HG03439 (cell line): ENCODE data around the gene NHEJ1.

Source experiments
- ATAC-seq: cut with Tn5 transposase; IDR thresholded peaks from one replicate; pipeline ENCODE4 v1.9.1; 2021; ENCODE audit warnings: mild to moderate bottlenecking, moderate library complexity; ENCODE audit not compliant: unreplicated experiment

The NHEJ1 gene

DNA sequence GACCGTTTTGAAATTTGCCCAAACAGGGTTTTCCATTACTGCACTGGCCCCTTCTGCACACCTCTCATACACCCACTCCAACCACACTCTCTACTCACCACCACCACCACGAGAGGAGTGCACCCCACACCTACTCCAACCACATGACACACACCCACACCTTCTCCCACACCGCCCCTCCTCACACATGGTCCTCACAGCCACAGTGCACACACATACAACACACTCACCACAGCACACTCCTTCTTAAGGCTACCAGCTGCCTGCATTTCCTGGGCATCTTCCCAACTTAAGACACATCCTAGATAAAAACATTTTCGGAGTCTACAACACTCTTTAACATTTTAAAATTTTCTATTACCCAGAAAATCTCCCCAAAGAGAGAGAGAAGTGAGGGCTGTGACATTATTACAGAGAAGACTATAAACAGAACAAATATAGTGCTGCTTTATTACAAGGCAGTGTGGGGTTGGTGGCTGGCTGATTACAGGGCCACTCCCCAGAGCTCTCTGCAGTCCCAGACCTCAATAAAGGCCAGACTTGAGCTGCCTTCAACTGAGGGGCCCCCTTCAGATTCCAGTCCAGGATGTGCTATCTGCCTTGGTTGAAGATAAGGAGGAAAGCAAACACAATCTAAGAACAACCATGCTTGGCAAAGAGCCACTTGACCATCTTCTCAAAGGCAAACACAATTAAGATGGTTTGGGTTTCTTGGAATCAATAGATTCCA, 36.1 kb downstream of the NHEJ1 start:
- ATAC-seq, result no peak

DNA sequence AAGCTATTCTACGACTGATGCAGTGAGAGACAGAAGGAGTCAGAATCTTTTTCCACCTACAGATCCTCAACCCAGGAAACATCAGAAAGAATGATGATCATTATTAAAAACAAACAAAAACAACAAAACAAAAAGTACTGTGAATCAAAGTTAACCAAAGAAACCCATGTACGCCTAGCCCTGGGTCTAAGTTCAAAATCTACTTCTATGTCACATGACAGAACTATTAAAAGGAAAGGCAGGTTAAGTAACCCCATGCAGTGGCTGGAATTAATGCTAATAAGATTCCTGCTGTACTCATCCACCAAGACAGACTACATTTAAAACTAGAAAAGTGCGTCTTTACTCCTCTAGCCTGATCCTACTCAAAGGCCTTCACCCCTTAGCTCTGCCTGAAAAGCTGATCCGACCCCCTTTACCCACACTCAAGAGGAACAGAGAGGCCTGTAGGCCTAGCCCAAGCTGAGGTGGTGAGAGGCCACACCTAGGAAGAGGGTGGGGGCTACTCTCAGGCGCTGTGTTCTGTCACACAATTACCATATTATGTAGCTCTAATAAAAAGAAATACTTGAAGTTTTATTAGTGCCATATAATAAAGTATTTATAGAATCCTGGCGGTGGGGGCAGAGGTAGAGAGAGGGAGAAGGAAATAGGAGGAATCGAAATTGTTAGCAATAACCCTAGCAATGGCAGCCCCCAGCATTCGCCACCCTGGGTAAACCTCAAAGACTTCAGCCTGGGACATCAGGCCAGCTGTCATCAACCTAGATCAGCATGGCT, 37.1 kb downstream of the NHEJ1 start:
- ATAC-seq, result no peak

DNA sequence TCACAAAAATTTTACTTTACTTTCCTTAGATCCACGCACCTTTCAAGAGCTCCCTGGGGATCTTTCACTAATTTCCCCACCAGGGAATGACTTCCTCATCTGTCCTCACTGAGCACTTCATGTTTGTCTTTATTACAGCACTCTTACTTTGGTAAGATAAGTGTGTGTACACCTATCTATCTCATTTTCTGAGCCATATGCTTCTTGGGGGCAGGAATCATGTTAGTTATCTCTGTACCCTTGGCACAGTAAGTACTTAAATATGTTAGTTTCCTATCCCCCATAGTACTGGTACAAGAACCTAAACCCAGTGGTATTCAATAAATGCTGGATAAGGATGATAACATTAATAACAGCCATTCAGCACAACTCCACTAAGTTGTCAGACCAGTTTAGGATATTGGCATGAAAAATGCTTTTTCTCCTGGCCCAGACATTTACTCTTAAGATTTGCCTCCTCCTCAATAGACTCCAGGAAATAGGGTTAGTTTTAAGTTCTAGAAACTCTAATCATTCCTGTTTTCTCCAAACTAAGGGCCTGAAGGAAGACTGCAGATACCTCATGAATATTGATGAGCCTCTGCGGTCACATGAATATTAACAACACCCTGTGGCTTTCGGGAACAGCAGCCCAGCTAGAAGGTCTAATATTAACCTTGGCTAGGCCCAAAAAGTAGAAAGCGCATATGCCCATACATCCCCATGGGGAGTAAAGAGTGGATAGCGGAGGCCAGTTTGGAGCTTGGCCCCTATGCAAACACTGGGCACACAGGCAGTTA, 38.2 kb downstream of the NHEJ1 start:
- no peak for ATAC-seq

- no peak for ATAC-seq
Measured at GRCh38 chr2:219120082-219120481, 40.5 kb downstream of the NHEJ1 start.

- ATAC-seq, result no peak
Measured at GRCh38 chr2:219119422-219120043, 41.1 kb downstream of the NHEJ1 start.

GRCh38 chr2:219118504-219118903, 42.1 kb downstream of the NHEJ1 start:
- ATAC-seq, result no peak

DNA sequence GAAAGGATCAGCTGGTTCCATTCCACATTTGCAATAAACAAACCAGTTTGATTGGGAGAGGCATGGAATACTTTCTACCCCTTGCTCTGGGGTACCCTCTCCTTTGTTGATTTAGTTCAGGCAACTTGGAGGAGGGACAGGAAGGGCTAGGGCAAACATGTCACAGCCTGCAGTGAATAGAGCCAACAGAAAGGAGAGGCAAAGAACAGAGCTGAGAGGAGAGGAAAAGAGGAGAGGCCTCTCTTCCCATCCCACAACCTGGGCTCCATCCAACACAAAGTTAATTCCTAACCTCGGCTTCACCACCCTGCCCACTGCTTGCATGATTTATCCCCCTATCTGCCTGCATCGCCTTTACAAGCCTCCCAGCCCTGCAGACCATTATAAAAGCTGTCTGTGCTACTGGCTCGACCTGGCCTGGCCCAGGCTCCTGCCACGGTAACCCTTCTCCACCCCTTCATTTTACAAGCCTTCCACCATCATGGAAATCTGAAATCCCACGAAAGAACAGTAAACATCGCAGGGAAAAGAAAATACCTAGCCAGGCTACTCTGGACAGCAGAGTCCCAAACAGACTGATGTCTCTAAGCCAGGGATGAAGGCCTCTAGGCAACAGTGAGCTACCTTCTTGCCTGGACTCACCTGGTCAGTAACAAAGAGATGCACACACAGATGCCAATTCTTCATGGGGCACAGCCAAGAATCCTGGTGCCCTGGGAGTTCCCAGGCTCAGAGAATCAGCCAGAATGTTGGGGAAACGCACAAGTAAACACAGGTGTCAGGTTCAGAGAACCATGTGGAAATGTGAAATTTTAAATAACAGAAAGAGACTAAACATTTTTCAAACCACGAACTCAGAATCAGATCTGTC, 43.6 kb downstream of the NHEJ1 start:
- ATAC-seq, result no peak

DNA sequence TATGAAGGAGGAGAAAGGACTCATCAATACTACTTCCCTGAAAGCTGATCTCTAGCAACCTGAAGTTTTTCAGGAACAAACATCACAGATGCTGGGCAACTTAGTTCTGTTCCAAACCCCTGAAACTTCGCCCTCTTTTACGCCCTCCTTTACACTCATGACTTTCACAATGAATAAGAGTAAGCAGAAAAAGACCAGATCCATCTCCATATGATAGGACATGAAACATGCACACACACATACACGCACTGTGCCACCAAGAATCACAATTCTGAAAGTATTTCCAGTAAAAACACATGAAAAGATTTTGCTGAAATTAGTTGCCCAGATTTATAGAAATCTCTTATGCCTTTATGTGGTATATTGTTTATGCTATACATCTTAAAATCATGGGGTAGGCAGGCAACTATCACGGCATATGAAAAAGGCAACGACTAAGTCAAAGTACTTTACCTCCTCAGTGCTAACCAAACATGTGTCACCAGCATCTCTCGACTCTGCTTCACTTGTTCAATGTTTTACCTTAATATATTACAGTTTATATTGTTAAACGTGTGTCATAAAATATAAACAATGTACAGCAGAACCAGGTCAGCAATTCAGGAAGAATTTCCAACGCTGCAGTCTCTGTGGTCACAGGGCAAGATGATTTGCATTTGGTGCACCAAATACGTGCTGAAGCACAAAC, 47.8 kb downstream of the NHEJ1 start:
- ATAC-seq, result no peak

DNA sequence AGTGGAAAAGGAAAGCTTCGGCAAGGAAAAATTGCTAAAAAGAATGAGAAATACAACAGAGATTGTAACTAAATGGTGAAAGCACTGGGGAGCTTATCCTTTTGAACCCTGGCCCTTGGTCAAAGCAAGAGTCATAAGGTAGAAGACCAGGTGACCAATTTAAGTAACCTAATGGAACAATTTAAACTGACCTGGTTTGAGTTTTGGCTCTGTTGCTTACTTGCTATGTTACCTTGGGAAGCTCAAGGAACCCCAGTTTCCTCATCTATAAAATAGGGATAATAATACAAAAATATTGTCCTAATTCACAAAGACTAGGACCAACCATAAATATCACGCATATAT, 48.6 kb downstream of the NHEJ1 start:
- no peak for ATAC-seq

DNA sequence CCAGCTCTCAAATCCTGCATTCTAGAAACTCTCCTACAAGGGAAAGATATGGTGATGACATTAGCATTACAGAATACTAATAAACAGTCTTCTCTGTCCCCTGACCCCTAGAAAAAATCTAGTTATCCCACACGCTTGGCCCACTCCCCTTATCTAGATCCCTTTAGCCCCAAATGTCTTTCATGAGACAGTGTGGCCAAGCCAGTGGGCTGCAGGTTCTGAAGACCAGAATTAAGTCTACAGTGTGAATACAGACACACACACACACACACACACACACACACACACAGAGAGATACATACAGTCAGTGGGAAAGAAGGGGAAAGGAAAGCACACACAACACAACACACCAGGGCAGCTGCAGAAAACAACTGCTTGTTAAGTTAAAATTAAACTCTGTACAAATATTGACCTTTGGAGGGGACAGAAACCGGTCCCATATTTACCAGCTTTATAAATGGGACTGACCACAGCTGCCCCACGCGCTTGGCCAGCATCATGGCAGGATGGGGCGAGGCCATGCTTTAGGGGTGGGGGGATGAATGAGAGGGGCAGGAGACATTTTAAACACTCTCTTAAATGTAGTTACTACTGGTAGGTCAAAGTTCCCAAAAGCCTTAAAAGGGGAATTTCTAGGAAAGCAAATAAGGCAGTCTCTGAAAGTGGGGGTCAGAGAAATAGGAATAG, 49.1 kb downstream of the NHEJ1 start:
- ATAC-seq, result no peak

GRCh38 chr2:219109471-219109870, 51.1 kb downstream of the NHEJ1 start:
- no peak for ATAC-seq

DNA sequence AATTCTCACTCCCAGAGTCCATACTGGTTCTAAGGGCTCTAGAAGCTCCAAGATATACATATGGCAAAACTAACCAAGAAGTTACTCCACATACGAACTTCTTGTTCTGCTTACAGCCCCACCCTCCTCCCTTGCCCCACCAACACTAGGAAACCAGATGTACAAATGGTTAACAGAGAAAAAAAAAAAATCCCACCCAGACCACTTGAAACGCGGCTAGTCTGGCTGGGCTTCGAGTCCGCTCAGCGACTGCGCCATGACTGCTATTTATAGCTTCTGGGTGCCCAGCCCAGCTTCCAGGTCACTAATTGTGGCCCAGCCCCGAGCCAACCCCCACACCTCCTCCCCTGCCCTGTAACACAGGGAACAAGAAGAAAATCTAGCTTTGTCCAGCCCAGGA, 52.9 kb downstream of the NHEJ1 start:
- no peak for ATAC-seq

GRCh38 chr2:219106251-219106650, 54.4 kb downstream of the NHEJ1 start:
- no peak for ATAC-seq

- ATAC-seq, result no peak
Measured at GRCh38 chr2:219104107-219105035, 56.2 kb downstream of the NHEJ1 start.

- ATAC-seq, result no peak
Measured at GRCh38 chr2:219099329-219099728, 61.3 kb downstream of the NHEJ1 start.

DNA sequence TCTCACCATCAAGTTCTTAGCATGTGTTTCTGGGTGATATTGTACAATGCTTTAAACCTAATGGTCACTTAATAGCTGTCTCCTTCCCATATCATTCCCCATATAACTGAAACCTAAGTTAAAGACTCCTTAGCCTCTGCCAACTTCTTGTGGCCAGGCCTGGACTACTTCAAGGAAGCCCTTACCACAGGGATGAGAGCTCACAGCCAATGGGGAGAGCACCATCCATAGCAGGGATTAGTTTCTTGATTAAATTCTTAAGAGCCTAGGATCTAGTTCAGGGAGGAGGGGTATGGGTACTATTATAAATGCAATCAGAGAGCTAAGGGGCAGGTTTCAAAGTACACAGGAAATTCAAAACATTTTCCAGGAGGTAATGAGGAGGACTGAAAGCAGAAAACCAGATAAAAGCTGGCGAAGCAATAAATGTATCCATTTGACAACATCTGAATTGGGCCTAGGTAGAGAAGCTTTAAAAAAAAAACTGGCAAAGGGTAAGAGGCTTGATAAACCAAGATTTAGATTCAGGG, 65.1 kb downstream of the NHEJ1 start:
- ATAC-seq, result no peak

GRCh38 chr2:219094171-219094570, 66.4 kb downstream of the NHEJ1 start:
- ATAC-seq, result no peak
